Endothelial cell of umbilical vein (primary cell): ENCODE measurements around the gene PTPN14. TPM values are rescaled to one million over a fixed set of nuclear protein-coding genes. Genes with fewer than 3 reads are reported as not detected.

ENCODE experiments used
- BruUV-seq: library from RNA; stranded (reverse); fragments of 400-500 nt; replicated peaks from 2 replicates; lab custom pipeline; 2021; lab: Mats Ljungman, UMichigan
- CTCF ChIA-PET: fragments of 300-600, 350-600 bp; sonication (Branson Sonifier 250); formaldehyde crosslinking; loops from one replicate; lab custom pipeline; 2021; ENCODE audit warnings: antibody characterized with exemption, inconsistent platforms; lab: Charles Lee
- POLR2A ChIA-PET: fragments of 300-600, 350-600 bp; sonication (Branson Sonifier 250); formaldehyde crosslinking; loops from one replicate; lab custom pipeline; 2021; ENCODE audit warnings: antibody characterized with exemption, inconsistent platforms; lab: Charles Lee
- DNase-seq: peaks from one replicate; pipeline ENCODE4 v3.0.0-alpha.2; 2011; ENCODE audit warnings: low read depth, low spot score
- FAIRE-seq: peaks from 2 replicates; lab custom pipeline; 2011; peaks lifted over from hg19 to GRCh38; lab: Jason Lieb, UNC
- H2AFZ ChIP-seq: 2 replicates; pipeline ENCODE4 v1.6.0; 2012; ENCODE audit warnings: low read depth, low read length, control low read depth, inconsistent platforms
- H3K27ac ChIP-seq: 2 replicates; pipeline ENCODE4 v1.5.1; 2011; ENCODE audit warnings: low read depth, mild to moderate bottlenecking, control low read depth, low read length, moderate library complexity; ENCODE audit not compliant: insufficient read depth
- H3K27me3 ChIP-seq, 2 experiments: 2 replicates each; pipeline versions ENCODE4 v1.6.0 to v1.6.1; 2011; ENCODE audit warnings: low read length in 2 of 2, mixed read lengths in 1 of 2; ENCODE audit not compliant: control insufficient read depth in 2 of 2, insufficient read depth in 2 of 2
- H3K36me3 ChIP-seq, 2 experiments: 2 replicates in 1 of 2; 3 replicates in 1 of 2; pipeline ENCODE4 v1.5.1; 2011; ENCODE audit warnings: low read length in 2 of 2, mild to moderate bottlenecking in 1 of 2, moderate library complexity in 1 of 2; ENCODE audit not compliant: control insufficient read depth in 2 of 2, insufficient read depth in 2 of 2; ENCODE audit errors: extremely low read depth in 1 of 2
- H3K4me1 ChIP-seq: 3 replicates; pipeline ENCODE4 v1.5.1; 2011; ENCODE audit warnings: mild to moderate bottlenecking, low read length; ENCODE audit not compliant: control insufficient read depth, insufficient read depth; ENCODE audit errors: extremely low read depth
- H3K4me2 ChIP-seq: 2 replicates; pipeline ENCODE4 v1.6.1; 2011; ENCODE audit warnings: low read length, control low read depth, mixed read lengths; ENCODE audit not compliant: insufficient read depth
- H3K4me3 ChIP-seq, 3 experiments: fragments of 200-600 bp in 1 of 3; sonication (generic), shearing (Covaris generic) in 1 of 3; replicated peaks in 1 of 3; 2 replicates each; pipeline ENCODE4 v1.5.1; 2011 to 2016; ENCODE audit warnings: control low read depth in 3 of 3, low read length in 3 of 3, mild to moderate bottlenecking in 2 of 3, inconsistent platforms in 1 of 3, low read depth in 1 of 3, moderate library complexity in 1 of 3; ENCODE audit not compliant: insufficient read depth in 1 of 3
- H3K79me2 ChIP-seq: 2 replicates; pipeline ENCODE4 v1.6.0; 2012; ENCODE audit warnings: low read length, inconsistent platforms; ENCODE audit not compliant: control insufficient read depth, insufficient read depth
- H3K9ac ChIP-seq: replicated peaks from 2 replicates; pipeline ENCODE3; 2011; ENCODE audit warnings: low read length, control low read depth; ENCODE audit not compliant: insufficient read depth; ENCODE audit errors: extremely low read depth
- H3K9me1 ChIP-seq: replicated peaks from 3 replicates; pipeline ENCODE4 v1.6.0; 2011; ENCODE audit warnings: mild to moderate bottlenecking, low read length; ENCODE audit not compliant: control insufficient read depth, insufficient read depth; ENCODE audit errors: extremely low read depth
- H3K9me3 ChIP-seq: replicated peaks from 2 replicates; pipeline ENCODE4 v1.5.1; 2012; ENCODE audit warnings: low read length, inconsistent platforms; ENCODE audit not compliant: control insufficient read depth, insufficient read depth
- H4K20me1 ChIP-seq: replicated peaks from 2 replicates; pipeline ENCODE3; 2011; ENCODE audit warnings: mild to moderate bottlenecking, low read length; ENCODE audit not compliant: control insufficient read depth, insufficient read depth; ENCODE audit errors: extremely low read depth
- EZH2 ChIP-seq: IDR thresholded peaks from 2 replicates; pipeline ENCODE4 v1.6.1; 2012; ENCODE audit warnings: borderline replicate concordance, low read depth, mild to moderate bottlenecking, moderate library complexity, low read length, inconsistent platforms; ENCODE audit not compliant: severe bottlenecking
- FOS ChIP-seq: IDR thresholded peaks from 2 replicates; pipeline ENCODE4 v1.6.1; 2011; ENCODE audit warnings: mild to moderate bottlenecking, low read length, moderate library complexity, borderline replicate concordance; ENCODE audit not compliant: insufficient read depth
- GATA2 ChIP-seq: IDR thresholded peaks from 2 replicates; pipeline ENCODE4 v1.7.0; 2011; ENCODE audit warnings: low read depth, mild to moderate bottlenecking, moderate library complexity, mixed read lengths, low read length; ENCODE audit not compliant: insufficient read length, insufficient read depth
- JUN ChIP-seq: IDR thresholded peaks from 2 replicates; pipeline ENCODE4 v1.6.1; 2011; ENCODE audit warnings: borderline replicate concordance, low read depth; ENCODE audit not compliant: insufficient read length, insufficient read depth
- MYC ChIP-seq: IDR thresholded peaks from one replicate; pipeline ENCODE4 v1.6.1; 2011; ENCODE audit warnings: mild to moderate bottlenecking, low read depth, low read length
- POLR2A ChIP-seq: IDR thresholded peaks from 2 replicates; pipeline ENCODE4 v1.6.1; 2012; ENCODE audit warnings: low read depth, mild to moderate bottlenecking, control low read depth, low read length
- POLR2AphosphoS5 ChIP-seq: IDR thresholded peaks from 2 replicates; pipeline ENCODE4 v1.6.1; 2012; ENCODE audit warnings: low read depth, mild to moderate bottlenecking, control low read depth, low read length, moderate library complexity; ENCODE audit not compliant: insufficient read depth
- dilution Hi-C: fragments of 300-500 bp; cut with MboI; formaldehyde crosslinking; loops from one replicate; pipeline ENCODE4 v1.15.0; 2019; ENCODE audit warnings: low sequenced_read_pairs; ENCODE audit not compliant: extremely low pct_ligation_motif_present
- intact Hi-C: fragments of 100-400 bp; cut with micrococcal nuclease; formaldehyde crosslinking; loops from one replicate; pipeline ENCODE4 v1.10.0; 2022
- polyA plus RNA-seq, 4 experiments: library from polyadenylated mRNA; depleted of rRNA in 3 of 4; stranded (reverse) in 3 of 4; unstranded in 1 of 4; fragments of >200 nt; gene quantifications; 2 replicates each; pipeline versions ENCODE4 v1.2.1 to v1.2.3, GENCODE V29; 2011 to 2012; ENCODE audit warnings: missing spikeins in 1 of 4
- total RNA-seq: library from RNA; stranded (reverse); gene quantifications from 2 replicates; pipeline ENCODE4 v1.2.3, GENCODE V29; 2021
- TF ChIP-seq, protein P1 (sequence below): IDR thresholded peaks from 2 replicates; pipeline ENCODE4 v1.6.1; 2011; ENCODE audit not compliant: insufficient read depth, insufficient read length
- TF ChIP-seq, protein P2 (sequence below), 2 donors: IDR thresholded peaks; 1 replicate in 1 of 2; 2 replicates in 1 of 2; pipeline ENCODE4 v1.5.1; 2011; ENCODE audit warnings: low read length in 2 of 2, mild to moderate bottlenecking in 2 of 2, moderate library complexity in 2 of 2, control low read depth in 1 of 2, inconsistent platforms in 1 of 2, low read depth in 1 of 2; ENCODE audit not compliant: insufficient read depth in 1 of 2; ENCODE audit errors: extremely low read depth in 1 of 2

Gene PTPN14
- total and polyA plus RNA-seq, 2 donors (not counting 3 experiments of a cell fraction or from before 2014, with no cell fraction given), result 18.5 to 93.0 TPM

GRCh38 chr1:214425101-214425500 lies 126.3 kb downstream of the PTPN14 start:
- dilution Hi-C loops (no loop called here), intact Hi-C loops (no loop called here)
- POLR2A ChIA-PET, result no interaction called here
- H3K9me1 ChIP-seq, result no peaks in the 10 kb centered on the region
- no peaks in the 10 kb centered on the region for H4K20me1 ChIP-seq
- peaks cover 38% of the 10 kb centered on the region for H3K4me1 ChIP-seq
- TF ChIP-seq FOS (no peak), POLR2A (no peak), JUN (no peak), GATA2 (no peak), MYC (no peak), POLR2AphosphoS5 (no peak), EZH2 (no peak)
- TF ChIP-seq, protein P1, sequence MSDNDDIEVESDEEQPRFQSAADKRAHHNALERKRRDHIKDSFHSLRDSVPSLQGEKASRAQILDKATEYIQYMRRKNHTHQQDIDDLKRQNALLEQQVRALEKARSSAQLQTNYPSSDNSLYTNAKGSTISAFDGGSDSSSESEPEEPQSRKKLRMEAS, result no peak
- TF ChIP-seq, protein P2, sequence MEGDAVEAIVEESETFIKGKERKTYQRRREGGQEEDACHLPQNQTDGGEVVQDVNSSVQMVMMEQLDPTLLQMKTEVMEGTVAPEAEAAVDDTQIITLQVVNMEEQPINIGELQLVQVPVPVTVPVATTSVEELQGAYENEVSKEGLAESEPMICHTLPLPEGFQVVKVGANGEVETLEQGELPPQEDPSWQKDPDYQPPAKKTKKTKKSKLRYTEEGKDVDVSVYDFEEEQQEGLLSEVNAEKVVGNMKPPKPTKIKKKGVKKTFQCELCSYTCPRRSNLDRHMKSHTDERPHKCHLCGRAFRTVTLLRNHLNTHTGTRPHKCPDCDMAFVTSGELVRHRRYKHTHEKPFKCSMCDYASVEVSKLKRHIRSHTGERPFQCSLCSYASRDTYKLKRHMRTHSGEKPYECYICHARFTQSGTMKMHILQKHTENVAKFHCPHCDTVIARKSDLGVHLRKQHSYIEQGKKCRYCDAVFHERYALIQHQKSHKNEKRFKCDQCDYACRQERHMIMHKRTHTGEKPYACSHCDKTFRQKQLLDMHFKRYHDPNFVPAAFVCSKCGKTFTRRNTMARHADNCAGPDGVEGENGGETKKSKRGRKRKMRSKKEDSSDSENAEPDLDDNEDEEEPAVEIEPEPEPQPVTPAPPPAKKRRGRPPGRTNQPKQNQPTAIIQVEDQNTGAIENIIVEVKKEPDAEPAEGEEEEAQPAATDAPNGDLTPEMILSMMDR (IDR thresholded peaks at IDR 0.05; ENCODE audit: extremely low read depth in 1 of 2, insufficient read depth in 1 of 2, low read depth in 1 of 2, low read length in 2 of 2), result no peak
- H3K9ac ChIP-seq, result no peak overlapping the region
- FAIRE-seq (no peak), DNase-seq (no peak)
- H3K9me3 ChIP-seq, result no peaks in the 10 kb centered on the region
- no peaks in the 10 kb centered on the region for H3K36me3 ChIP-seq
- BruUV-seq, result no TSS peak
- H3K27ac ChIP-seq, result no peak overlapping the region
- no peak overlapping the region for H2AFZ ChIP-seq
- no peak overlapping the region for H3K4me2 ChIP-seq
- CTCF ChIA-PET, result no interaction called here
- no peak overlapping the region for H3K4me3 ChIP-seq
- H3K27me3 ChIP-seq, result no peaks in the 10 kb centered on the region
- H3K79me2 ChIP-seq, result peaks cover 55% of the 10 kb centered on the region
